HepG2 (cell line): ENCODE results near the gene PRSS22. TPM values are rescaled to one million over a fixed set of nuclear protein-coding genes. Genes with fewer than 3 reads are reported as not detected.

ENCODE experiments used
- ARNTL ChIP-seq: sonication (generic); formaldehyde crosslinking; IDR thresholded peaks from 2 replicates; pipeline ENCODE4 v1.4.0; 2020; ENCODE audit warnings: mild to moderate bottlenecking, missing genetic modification reagents
- CEBPG ChIP-seq: IDR thresholded peaks from 2 replicates; pipeline ENCODE4 v1.6.1; 2016
- HDAC2 ChIP-seq: sonication (generic); formaldehyde crosslinking; IDR thresholded peaks from 2 replicates; pipeline ENCODE4 v1.4.0; 2020; ENCODE audit warnings: missing genetic modification reagents
- HNRNPLL ChIP-seq: fragments of 200-400 bp; formaldehyde crosslinking; IDR thresholded peaks from 2 replicates; pipeline ENCODE4 v1.6.1; 2017; ENCODE audit warnings: mild to moderate bottlenecking, low read depth, low read length; ENCODE audit not compliant: poor library complexity, severe bottlenecking
- MAFF ChIP-seq: IDR thresholded peaks from 2 replicates; pipeline ENCODE4 v1.6.1; 2011; ENCODE audit warnings: low read depth, low read length, improper control_type of control experiment
- MEIS2 ChIP-seq: sonication (generic); formaldehyde crosslinking; IDR thresholded peaks from 2 replicates; pipeline ENCODE4 v1.9.0; 2021; ENCODE audit warnings: mild to moderate bottlenecking, missing genetic modification reagents
- PHF21A ChIP-seq: sonication (generic); formaldehyde crosslinking; IDR thresholded peaks from 2 replicates; pipeline ENCODE4 v1.5.0; 2020; ENCODE audit warnings: mild to moderate bottlenecking, missing genetic modification reagents
- RELA ChIP-seq: sonication (generic); formaldehyde crosslinking; IDR thresholded peaks from 2 replicates; pipeline ENCODE4 v1.4.0; 2020; ENCODE audit warnings: missing genetic modification reagents
- RNF2 ChIP-seq: fragments of 450-650 bp; conservative IDR thresholded peaks from 2 replicates; pipeline ENCODE4 v1.6.1; 2016; ENCODE audit warnings: low read depth
- SPEN ChIP-seq: sonication (generic); formaldehyde crosslinking; IDR thresholded peaks from 2 replicates; pipeline ENCODE4 v1.5.1; 2020; ENCODE audit warnings: low read depth, mild to moderate bottlenecking, missing genetic modification reagents
- ZBTB7A ChIP-seq: sonication (generic); formaldehyde crosslinking; IDR thresholded peaks from 2 replicates; pipeline ENCODE4 v1.8.0; 2022; ENCODE audit warnings: mild to moderate bottlenecking, missing genetic modification reagents
- ZFY ChIP-seq: sonication (generic); formaldehyde crosslinking; IDR thresholded peaks from 2 replicates; pipeline ENCODE4 v1.4.0; 2020; ENCODE audit warnings: missing genetic modification reagents
- ZNF17 ChIP-seq: sonication (generic); formaldehyde crosslinking; IDR thresholded peaks from 2 replicates; pipeline ENCODE4 v1.5.0; 2020; ENCODE audit warnings: mild to moderate bottlenecking, missing genetic modification reagents
- ZNF850 ChIP-seq: sonication (generic); formaldehyde crosslinking; conservative IDR thresholded peaks from 2 replicates; pipeline ENCODE4 v1.9.0; 2021; ENCODE audit warnings: mild to moderate bottlenecking, missing genetic modification reagents
- polyA plus RNA-seq, 8 experiments: library from polyadenylated mRNA; depleted of rRNA in 3 of 8; stranded (reverse) in 7 of 8; unstranded in 1 of 8; fragments of >200 nt; fragmentation: Illumina TruSeq in 4 of 8; extraction: Trizol in 4 of 8; gene quantifications; 2 replicates each; pipeline versions ENCODE4 v1.2.1 to v1.2.3, GENCODE V29; 2011 to 2016; ENCODE audit warnings: low read depth in 4 of 8, missing spikeins in 1 of 8, mixed read lengths in 1 of 8; ENCODE audit not compliant: insufficient read depth in 1 of 8
- total RNA-seq, 5 experiments: library from RNA; depleted of rRNA; stranded (reverse); fragments of >200 nt; fragmentation: Illumina TruSeq; extraction: Trizol; gene quantifications; 2 replicates each; pipeline ENCODE4 v1.2.3, GENCODE V29; 2016; ENCODE audit warnings: low read depth in 1 of 5
- TF ChIP-seq, protein P1 (sequence below): IDR thresholded peaks from 2 replicates; pipeline ENCODE4 v1.6.1; 2012; ENCODE audit warnings: inconsistent platforms
- TF ChIP-seq, protein P2 (sequence below): sonication (generic); formaldehyde crosslinking; IDR thresholded peaks from 2 replicates; pipeline ENCODE4 v1.4.0; 2020; ENCODE audit warnings: missing genetic modification reagents, borderline replicate concordance
- TF ChIP-seq, protein P3 (sequence below): sonication (generic); formaldehyde crosslinking; IDR thresholded peaks from 2 replicates; pipeline ENCODE4 v1.5.0; 2020; ENCODE audit warnings: mild to moderate bottlenecking, missing genetic modification reagents
- TF ChIP-seq, protein P4 (sequence below): sonication (generic); formaldehyde crosslinking; IDR thresholded peaks from 2 replicates; pipeline ENCODE4 v1.4.0; 2020; ENCODE audit warnings: mild to moderate bottlenecking, missing genetic modification reagents

The PRSS22 gene
- total and polyA plus RNA-seq, 2 of the 13 experiments (the other 11 are each of a cell fraction or from before 2014, with no cell fraction given), result 0.24 to 0.32 TPM

DNA sequence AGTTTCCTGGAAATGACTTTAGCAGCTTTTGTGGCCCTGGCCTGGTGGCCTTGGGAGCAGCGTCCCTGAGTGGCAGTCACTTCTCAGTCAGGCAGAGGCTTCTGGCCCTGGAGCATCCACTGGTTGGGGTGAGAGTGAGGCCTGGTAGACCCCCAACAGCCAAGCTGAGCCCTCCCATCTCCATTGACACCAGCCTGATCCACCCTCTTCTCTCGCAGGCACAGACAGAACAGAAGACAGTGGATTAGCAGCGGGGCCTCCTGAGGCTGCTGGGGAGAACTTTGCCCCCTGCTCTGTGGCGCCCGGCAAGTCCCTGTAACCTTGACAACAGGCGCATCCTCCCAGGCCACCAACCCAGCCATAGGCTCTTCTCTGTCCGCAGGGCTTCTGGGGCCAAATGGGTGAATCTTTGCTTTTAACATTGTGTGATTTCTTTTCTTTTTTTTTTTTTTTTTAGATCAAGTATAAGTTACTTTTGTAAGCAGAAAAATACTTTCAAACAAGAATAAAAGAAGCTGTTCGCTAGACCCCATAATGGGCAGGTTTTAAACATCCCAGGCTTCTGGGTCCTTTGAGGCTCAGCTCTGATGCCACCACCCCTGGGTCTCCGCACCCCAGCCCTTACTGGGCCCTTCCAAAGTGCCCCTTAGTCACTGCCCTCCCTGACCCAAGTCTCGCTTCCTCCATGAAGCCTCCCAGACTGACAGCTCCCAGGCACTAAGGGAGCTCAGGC, 41.0 kb upstream of the PRSS22 start (continued):
- TF ChIP-seq, protein P1, sequence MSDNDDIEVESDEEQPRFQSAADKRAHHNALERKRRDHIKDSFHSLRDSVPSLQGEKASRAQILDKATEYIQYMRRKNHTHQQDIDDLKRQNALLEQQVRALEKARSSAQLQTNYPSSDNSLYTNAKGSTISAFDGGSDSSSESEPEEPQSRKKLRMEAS, result peak; percentile 13; the same call in 1 of the 2 replicates
- 0 out of 2 replicates have a peak, but pooled peaks have one; percentile 38 for TF ChIP-seq SPEN (CRISPR knock-in tag)
- TF ChIP-seq ZBTB7A, result no peak
- TF ChIP-seq ZNF17 (CRISPR knock-in tag), result no peak
- TF ChIP-seq CEBPG (CRISPR knock-in tag), result no peak
- peak; percentile 62 for TF ChIP-seq ZFY (CRISPR knock-in tag)
- no peak for TF ChIP-seq RNF2
- no peak for TF ChIP-seq MAFF
- TF ChIP-seq, protein P2, sequence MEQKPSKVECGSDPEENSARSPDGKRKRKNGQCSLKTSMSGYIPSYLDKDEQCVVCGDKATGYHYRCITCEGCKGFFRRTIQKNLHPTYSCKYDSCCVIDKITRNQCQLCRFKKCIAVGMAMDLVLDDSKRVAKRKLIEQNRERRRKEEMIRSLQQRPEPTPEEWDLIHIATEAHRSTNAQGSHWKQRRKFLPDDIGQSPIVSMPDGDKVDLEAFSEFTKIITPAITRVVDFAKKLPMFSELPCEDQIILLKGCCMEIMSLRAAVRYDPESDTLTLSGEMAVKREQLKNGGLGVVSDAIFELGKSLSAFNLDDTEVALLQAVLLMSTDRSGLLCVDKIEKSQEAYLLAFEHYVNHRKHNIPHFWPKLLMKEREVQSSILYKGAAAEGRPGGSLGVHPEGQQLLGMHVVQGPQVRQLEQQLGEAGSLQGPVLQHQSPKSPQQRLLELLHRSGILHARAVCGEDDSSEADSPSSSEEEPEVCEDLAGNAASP, result peak; percentile 51; the same call in 1 of the 2 replicates
- TF ChIP-seq HDAC2 (CRISPR knock-in tag), result peak; percentile 66; the same call in 1 of the 2 replicates
- no peak for TF ChIP-seq RELA
- 0 out of 2 replicates have a peak, but pooled peaks have one; percentile 54 for TF ChIP-seq MEIS2 (CRISPR knock-in tag)
- peak; percentile 50 for TF ChIP-seq HNRNPLL
- TF ChIP-seq PHF21A, result peak; percentile 31; the same call in 1 of the 2 replicates
- TF ChIP-seq, protein P3, sequence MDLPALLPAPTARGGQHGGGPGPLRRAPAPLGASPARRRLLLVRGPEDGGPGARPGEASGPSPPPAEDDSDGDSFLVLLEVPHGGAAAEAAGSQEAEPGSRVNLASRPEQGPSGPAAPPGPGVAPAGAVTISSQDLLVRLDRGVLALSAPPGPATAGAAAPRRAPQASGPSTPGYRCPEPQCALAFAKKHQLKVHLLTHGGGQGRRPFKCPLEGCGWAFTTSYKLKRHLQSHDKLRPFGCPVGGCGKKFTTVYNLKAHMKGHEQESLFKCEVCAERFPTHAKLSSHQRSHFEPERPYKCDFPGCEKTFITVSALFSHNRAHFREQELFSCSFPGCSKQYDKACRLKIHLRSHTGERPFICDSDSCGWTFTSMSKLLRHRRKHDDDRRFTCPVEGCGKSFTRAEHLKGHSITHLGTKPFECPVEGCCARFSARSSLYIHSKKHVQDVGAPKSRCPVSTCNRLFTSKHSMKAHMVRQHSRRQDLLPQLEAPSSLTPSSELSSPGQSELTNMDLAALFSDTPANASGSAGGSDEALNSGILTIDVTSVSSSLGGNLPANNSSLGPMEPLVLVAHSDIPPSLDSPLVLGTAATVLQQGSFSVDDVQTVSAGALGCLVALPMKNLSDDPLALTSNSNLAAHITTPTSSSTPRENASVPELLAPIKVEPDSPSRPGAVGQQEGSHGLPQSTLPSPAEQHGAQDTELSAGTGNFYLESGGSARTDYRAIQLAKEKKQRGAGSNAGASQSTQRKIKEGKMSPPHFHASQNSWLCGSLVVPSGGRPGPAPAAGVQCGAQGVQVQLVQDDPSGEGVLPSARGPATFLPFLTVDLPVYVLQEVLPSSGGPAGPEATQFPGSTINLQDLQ (CRISPR knock-in tag), result no peak
- TF ChIP-seq, protein P4, sequence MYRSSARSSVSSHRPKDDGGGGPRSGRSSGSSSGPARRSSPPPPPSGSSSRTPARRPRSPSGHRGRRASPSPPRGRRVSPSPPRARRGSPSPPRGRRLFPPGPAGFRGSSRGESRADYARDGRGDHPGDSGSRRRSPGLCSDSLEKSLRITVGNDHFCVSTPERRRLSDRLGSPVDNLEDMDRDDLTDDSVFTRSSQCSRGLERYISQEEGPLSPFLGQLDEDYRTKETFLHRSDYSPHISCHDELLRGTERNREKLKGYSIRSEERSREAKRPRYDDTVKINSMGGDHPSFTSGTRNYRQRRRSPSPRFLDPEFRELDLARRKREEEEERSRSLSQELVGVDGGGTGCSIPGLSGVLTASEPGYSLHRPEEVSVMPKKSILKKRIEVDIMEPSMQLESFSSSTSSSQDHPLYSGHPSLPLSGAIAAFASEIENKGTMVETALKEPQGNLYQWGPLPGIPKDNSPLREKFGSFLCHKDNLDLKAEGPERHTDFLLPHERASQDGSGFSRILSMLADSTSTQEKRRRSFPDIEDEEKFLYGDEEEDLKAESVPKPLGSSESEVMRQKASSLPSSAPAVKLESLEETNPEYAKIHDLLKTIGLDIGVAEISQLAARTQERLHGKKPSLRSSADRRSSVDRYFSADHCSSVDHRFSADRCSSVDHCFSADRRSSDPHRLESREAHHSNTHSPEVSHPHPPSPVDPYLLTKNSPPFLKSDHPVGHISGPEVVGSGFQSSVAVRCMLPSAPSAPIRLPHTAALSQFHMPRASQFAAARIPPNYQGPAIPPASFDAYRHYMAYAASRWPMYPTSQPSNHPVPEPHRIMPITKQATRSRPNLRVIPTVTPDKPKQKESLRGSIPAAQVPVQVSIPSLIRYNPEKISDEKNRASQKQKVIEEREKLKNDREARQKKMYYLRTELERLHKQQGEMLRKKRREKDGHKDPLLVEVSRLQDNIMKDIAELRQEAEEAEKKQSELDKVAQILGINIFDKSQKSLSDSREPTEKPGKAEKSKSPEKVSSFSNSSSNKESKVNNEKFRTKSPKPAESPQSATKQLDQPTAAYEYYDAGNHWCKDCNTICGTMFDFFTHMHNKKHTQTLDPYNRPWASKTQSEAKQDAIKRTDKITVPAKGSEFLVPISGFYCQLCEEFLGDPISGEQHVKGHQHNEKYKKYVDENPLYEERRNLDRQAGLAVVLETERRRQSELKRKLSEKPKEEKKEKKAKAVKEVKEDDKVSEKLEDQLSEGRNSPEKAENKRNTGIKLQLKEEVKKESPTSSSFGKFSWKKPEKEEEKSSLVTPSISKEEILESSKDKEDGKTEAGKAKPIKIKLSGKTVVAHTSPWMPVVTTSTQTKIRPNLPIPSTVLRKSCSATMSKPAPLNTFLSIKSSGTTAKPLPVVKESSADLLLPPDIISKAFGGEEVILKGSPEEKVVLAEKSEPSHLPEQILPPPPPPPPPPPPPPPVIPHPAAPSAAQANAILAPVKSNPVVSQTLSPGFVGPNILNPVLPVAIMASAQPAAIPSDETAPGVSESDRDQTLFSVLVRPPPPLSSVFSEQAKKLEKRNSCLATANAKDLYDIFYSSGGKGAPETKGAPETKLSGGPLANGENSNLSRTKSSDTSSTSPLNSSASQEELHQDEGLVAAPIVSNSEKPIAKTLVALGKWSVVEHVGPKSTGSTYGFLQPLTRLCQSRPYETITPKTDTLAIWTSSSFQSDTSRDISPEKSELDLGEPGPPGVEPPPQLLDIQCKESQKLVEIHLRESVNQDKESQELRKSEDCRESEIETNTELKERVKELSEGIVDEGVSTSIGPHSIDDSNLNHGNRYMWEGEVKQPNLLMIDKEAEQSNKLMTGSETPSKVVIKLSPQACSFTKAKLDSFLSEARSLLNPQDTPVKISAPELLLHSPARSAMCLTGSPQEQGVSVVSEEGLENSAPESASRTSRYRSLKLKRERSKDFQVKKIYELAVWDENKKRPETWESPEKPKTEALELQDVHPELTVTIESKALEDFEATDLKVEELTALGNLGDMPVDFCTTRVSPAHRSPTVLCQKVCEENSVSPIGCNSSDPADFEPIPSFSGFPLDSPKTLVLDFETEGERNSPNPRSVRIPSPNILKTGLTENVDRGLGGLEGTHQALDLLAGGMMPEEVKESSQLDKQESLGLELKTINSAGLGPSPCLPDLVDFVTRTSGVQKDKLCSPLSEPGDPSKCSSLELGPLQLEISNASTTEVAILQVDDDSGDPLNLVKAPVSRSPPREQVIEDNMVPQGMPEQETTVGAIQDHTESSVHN (CRISPR knock-in tag), result no peak
- no peak for TF ChIP-seq ZNF850 (CRISPR knock-in tag)
- no peak for TF ChIP-seq ARNTL
